Astrocyte (in vitro differentiated cells and primary cell): ENCODE measurements around the gene DNMBP.

Source experiments
- CTCF ChIP-seq: IDR thresholded peaks from 2 replicates; pipeline ENCODE4 v1.5.1; 2011; ENCODE audit warnings: low read depth, mild to moderate bottlenecking, inconsistent platforms, low read length, moderate library complexity; ENCODE audit not compliant: insufficient read depth
- EZH2 ChIP-seq: IDR thresholded peaks from 2 replicates; pipeline ENCODE4 v1.6.1; 2012; ENCODE audit warnings: mild to moderate bottlenecking, low read length, inconsistent platforms; ENCODE audit not compliant: insufficient read depth

DNA sequence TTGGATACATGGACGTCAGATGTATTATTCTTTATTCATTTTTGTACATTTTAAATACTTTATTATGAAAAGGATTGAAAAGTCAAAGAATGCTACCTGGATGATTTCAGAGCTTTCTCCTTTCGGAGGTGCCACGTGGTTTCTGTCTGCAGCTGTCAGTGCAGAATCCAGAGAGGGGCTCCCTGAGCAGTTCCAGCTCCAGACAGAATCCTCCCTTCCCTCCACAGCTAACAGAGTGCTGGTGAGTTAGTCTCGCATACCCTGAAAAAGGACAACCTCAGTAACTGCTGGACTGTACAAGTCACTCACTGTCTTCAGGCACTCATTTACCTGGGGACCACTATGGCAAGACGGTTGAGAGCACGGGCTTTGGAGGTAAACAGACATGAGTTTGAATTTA lies 10.9 kb downstream of the DNMBP start:
- TF ChIP-seq CTCF: no peak
- TF ChIP-seq EZH2: no peak
